ENCODE measurements around the gene ATP6V0E2. TPM values are rescaled to one million over a fixed set of nuclear protein-coding genes. Genes with fewer than 3 reads are reported as not detected.

Gene ATP6V0E2
- polyA plus RNA-seq, 2 donors: 5.3 to 9.8 TPM

- Histone ChIP-seq H3K27ac (ENCODE audit: low read depth in 2 of 2, low read length in 1 of 2) (no peak overlapping the region), H3K27me3 (ENCODE audit: control insufficient read depth in 1 of 2, insufficient read depth in 2 of 2, low read length in 2 of 2) (no peaks in the 10 kb centered on the region), H3K36me3 (ENCODE audit: control insufficient read depth in 2 of 2, insufficient read depth in 2 of 2, low read length in 1 of 2) (no peaks in the 10 kb centered on the region), H3K4me3 (ENCODE audit: low read depth in 1 of 2, low read length in 2 of 2) (no peak overlapping the region), H3K9me3 (ENCODE audit: control insufficient read depth in 2 of 2, insufficient read depth in 1 of 2, low read depth in 1 of 2, low read length in 1 of 2) (no peaks in the 10 kb centered on the region), H3K4me1 (ENCODE audit: control insufficient read depth in 2 of 2, insufficient read depth in 2 of 2, low read length in 1 of 2) (peaks cover 0 to 2% of the 10 kb centered on the region in 2 donors)
- 95% methylated on average over 4 of the region's 4 CpGs for WGBS, 2 donors
Observed at GRCh38 chr7:149875396-149875795, 1.6 kb downstream of the ATP6V0E2 start.

DNA sequence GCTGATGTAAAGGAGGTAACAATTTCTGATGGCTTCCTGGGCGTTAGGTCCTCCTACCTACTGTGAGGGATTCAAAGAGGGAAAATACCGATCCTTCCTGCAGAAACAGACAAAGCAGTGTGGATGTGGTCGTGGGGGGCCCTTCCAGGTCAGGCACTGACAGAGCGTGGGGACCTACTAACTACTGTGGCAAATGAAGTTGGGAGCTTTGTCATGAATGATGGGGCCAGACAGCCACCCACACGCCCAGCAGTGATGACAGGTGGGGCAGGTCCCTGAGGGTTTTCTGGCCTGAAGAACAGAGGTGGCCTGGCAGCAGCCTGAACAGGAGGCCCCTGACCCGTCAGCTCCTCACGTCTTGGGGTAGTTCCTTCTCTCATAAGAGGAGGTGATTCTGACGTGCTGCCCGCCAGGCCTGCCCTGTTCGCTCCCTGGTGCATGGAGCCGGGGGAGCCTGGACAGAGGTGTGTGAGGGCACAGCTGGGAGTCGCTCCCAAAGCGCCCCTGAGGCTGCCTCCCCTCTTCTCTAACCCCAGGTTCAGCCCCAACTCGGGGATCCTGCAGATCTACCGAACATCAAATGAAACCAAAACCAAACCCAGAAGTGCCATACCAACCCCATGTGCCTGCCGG lies 4.2 kb downstream of the ATP6V0E2 start:
- Histone ChIP-seq H3K4me1 (ENCODE audit: control insufficient read depth in 2 of 2, insufficient read depth in 2 of 2, low read length in 1 of 2) (peaks cover 0 to 8% of the 10 kb centered on the region in 2 donors), H3K36me3 (ENCODE audit: control insufficient read depth in 2 of 2, insufficient read depth in 2 of 2, low read length in 1 of 2) (no peaks in the 10 kb centered on the region), H3K4me3 (ENCODE audit: low read depth in 1 of 2, low read length in 2 of 2) (no peak overlapping the region), H3K9me3 (ENCODE audit: control insufficient read depth in 2 of 2, insufficient read depth in 1 of 2, low read depth in 1 of 2, low read length in 1 of 2) (no peaks in the 10 kb centered on the region), H3K27me3 (ENCODE audit: control insufficient read depth in 1 of 2, insufficient read depth in 2 of 2, low read length in 2 of 2) (no peaks in the 10 kb centered on the region), H3K27ac (ENCODE audit: low read depth in 2 of 2, low read length in 1 of 2) (no peak overlapping the region)
- WGBS, 2 donors: 82 to 89% methylated on average over 16 of the region's 16 CpGs

DNA sequence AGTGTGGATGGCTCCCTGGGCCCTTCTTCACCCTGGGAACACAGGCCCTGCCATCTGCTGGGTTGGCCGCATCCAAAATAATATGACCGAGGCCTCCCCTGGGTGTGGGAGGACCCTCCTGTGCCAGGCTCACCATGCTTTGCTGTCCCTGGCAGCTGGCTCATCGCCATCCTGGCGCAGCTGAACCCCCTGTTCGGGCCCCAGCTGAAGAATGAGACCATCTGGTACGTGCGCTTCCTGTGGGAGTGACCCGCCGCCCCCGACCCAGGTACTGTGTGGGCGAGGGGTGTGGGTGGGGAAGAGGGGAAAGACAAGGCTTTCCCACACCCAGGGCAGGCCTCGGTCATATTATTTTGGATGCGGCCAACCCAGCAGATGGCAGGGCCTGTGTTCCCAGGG lies 4.8 kb downstream of the ATP6V0E2 start:
- H3K36me3 ChIP-seq (ENCODE audit: control insufficient read depth in 2 of 2, insufficient read depth in 2 of 2, low read length in 1 of 2): no peaks in the 10 kb centered on the region
- H3K27ac ChIP-seq (ENCODE audit: low read depth in 2 of 2, low read length in 1 of 2): no peak overlapping the region
- WGBS, 2 donors: 86 to 95% methylated on average over 11 to 13 of the region's 13 CpGs
- no peak overlapping the region for H3K4me3 ChIP-seq (ENCODE audit: low read depth in 1 of 2, low read length in 2 of 2)
- H3K4me1 ChIP-seq (ENCODE audit: control insufficient read depth in 2 of 2, insufficient read depth in 2 of 2, low read length in 1 of 2): peaks cover 0 to 8% of the 10 kb centered on the region in 2 donors
- H3K27me3 ChIP-seq (ENCODE audit: control insufficient read depth in 1 of 2, insufficient read depth in 2 of 2, low read length in 2 of 2): no peaks in the 10 kb centered on the region
- no peaks in the 10 kb centered on the region for H3K9me3 ChIP-seq (ENCODE audit: control insufficient read depth in 2 of 2, insufficient read depth in 1 of 2, low read depth in 1 of 2, low read length in 1 of 2)

DNA sequence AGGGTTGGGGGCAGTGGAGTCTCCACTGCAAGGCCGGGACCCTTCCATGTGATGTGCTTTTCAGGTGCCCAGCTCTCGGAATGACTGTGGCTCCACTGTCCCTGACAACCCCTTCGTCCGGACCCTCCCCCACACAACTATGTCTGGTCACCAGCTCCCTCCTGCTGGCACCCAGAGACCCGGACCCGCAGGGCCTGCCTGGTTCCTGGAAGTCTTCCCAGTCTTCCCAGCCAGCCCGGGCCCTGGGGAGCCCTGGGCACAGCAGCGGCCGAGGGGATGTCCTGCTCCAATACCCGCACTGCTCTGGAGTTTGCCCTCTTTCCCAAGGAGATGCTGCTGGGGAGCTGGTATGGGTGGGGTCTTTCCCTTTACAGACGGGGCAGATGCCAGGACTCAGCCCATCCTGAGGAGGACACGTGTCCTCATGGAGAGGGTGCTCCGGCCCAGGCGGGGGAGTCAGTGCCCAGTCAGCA lies 5.5 kb downstream of the ATP6V0E2 start:
- Histone ChIP-seq H3K9me3 (ENCODE audit: control insufficient read depth in 2 of 2, insufficient read depth in 1 of 2, low read depth in 1 of 2, low read length in 1 of 2) (no peaks in the 10 kb centered on the region), H3K4me1 (ENCODE audit: control insufficient read depth in 2 of 2, insufficient read depth in 2 of 2, low read length in 1 of 2) (peaks cover 0 to 8% of the 10 kb centered on the region in 2 donors), H3K27ac (ENCODE audit: low read depth in 2 of 2, low read length in 1 of 2) (no peak overlapping the region), H3K27me3 (ENCODE audit: control insufficient read depth in 1 of 2, insufficient read depth in 2 of 2, low read length in 2 of 2) (no peaks in the 10 kb centered on the region), H3K36me3 (ENCODE audit: control insufficient read depth in 2 of 2, insufficient read depth in 2 of 2, low read length in 1 of 2) (no peaks in the 10 kb centered on the region), H3K4me3 (ENCODE audit: low read depth in 1 of 2, low read length in 2 of 2) (no peak overlapping the region)
- WGBS, 2 donors: 83 to 89% methylated on average over 14 of the region's 14 CpGs

- no peaks in the 10 kb centered on the region for H3K27me3 ChIP-seq (ENCODE audit: control insufficient read depth in 1 of 2, insufficient read depth in 2 of 2, low read length in 2 of 2)
- H3K27ac ChIP-seq (ENCODE audit: low read depth in 2 of 2, low read length in 1 of 2): no peak overlapping the region
- H3K4me3 ChIP-seq (ENCODE audit: low read depth in 1 of 2, low read length in 2 of 2): no peak overlapping the region
- 88 to 92% methylated on average over 16 of the region's 16 CpGs for WGBS, 2 donors
- H3K9me3 ChIP-seq (ENCODE audit: control insufficient read depth in 2 of 2, insufficient read depth in 1 of 2, low read depth in 1 of 2, low read length in 1 of 2): no peaks in the 10 kb centered on the region
- no peaks in the 10 kb centered on the region for H3K36me3 ChIP-seq (ENCODE audit: control insufficient read depth in 2 of 2, insufficient read depth in 2 of 2, low read length in 1 of 2)
- peaks cover 0 to 6% of the 10 kb centered on the region in 2 donors for H3K4me1 ChIP-seq (ENCODE audit: control insufficient read depth in 2 of 2, insufficient read depth in 2 of 2, low read length in 1 of 2)
Observed at GRCh38 chr7:149879766-149880637, 6.2 kb downstream of the ATP6V0E2 start.

- 49 to 69% methylated on average over 14 of the region's 14 CpGs for WGBS, 2 donors
- Histone ChIP-seq H3K9me3 (ENCODE audit: control insufficient read depth in 2 of 2, insufficient read depth in 1 of 2, low read depth in 1 of 2, low read length in 1 of 2) (no peaks in the 10 kb centered on the region), H3K4me3 (ENCODE audit: low read depth in 1 of 2, low read length in 2 of 2) (no peak overlapping the region), H3K4me1 (ENCODE audit: control insufficient read depth in 2 of 2, insufficient read depth in 2 of 2, low read length in 1 of 2) (peaks cover 0 to 6% of the 10 kb centered on the region in 2 donors), H3K27me3 (ENCODE audit: control insufficient read depth in 1 of 2, insufficient read depth in 2 of 2, low read length in 2 of 2) (no peaks in the 10 kb centered on the region), H3K36me3 (ENCODE audit: control insufficient read depth in 2 of 2, insufficient read depth in 2 of 2, low read length in 1 of 2) (no peaks in the 10 kb centered on the region), H3K27ac (ENCODE audit: low read depth in 2 of 2, low read length in 1 of 2) (no peak overlapping the region)
Observed at GRCh38 chr7:149880638-149881311, 7.0 kb downstream of the ATP6V0E2 start.

- Histone ChIP-seq H3K36me3 (ENCODE audit: control insufficient read depth in 2 of 2, insufficient read depth in 2 of 2, low read length in 1 of 2) (no peaks in the 10 kb centered on the region), H3K9me3 (ENCODE audit: control insufficient read depth in 2 of 2, insufficient read depth in 1 of 2, low read depth in 1 of 2, low read length in 1 of 2) (no peaks in the 10 kb centered on the region), H3K27me3 (ENCODE audit: control insufficient read depth in 1 of 2, insufficient read depth in 2 of 2, low read length in 2 of 2) (no peaks in the 10 kb centered on the region), H3K27ac (ENCODE audit: low read depth in 2 of 2, low read length in 1 of 2) (no peak overlapping the region), H3K4me3 (ENCODE audit: low read depth in 1 of 2, low read length in 2 of 2) (no peak overlapping the region), H3K4me1 (ENCODE audit: control insufficient read depth in 2 of 2, insufficient read depth in 2 of 2, low read length in 1 of 2) (peaks cover 0 to 6% of the 10 kb centered on the region in 2 donors)
- WGBS, 2 donors: 78 to 81% methylated on average over 18 to 19 of the region's 19 CpGs
Observed at GRCh38 chr7:149881328-149882247, 7.8 kb downstream of the ATP6V0E2 start.

GRCh38 chr7:149882248-149883047 lies 8.7 kb downstream of the ATP6V0E2 start:
- Histone ChIP-seq H3K27ac (ENCODE audit: low read depth in 2 of 2, low read length in 1 of 2) (no peak overlapping the region), H3K4me3 (ENCODE audit: low read depth in 1 of 2, low read length in 2 of 2) (no peak overlapping the region), H3K36me3 (ENCODE audit: control insufficient read depth in 2 of 2, insufficient read depth in 2 of 2, low read length in 1 of 2) (no peaks in the 10 kb centered on the region), H3K4me1 (ENCODE audit: control insufficient read depth in 2 of 2, insufficient read depth in 2 of 2, low read length in 1 of 2) (peaks cover 0 to 6% of the 10 kb centered on the region in 2 donors), H3K27me3 (ENCODE audit: control insufficient read depth in 1 of 2, insufficient read depth in 2 of 2, low read length in 2 of 2) (no peaks in the 10 kb centered on the region), H3K9me3 (ENCODE audit: control insufficient read depth in 2 of 2, insufficient read depth in 1 of 2, low read depth in 1 of 2, low read length in 1 of 2) (no peaks in the 10 kb centered on the region)
- 71 to 78% methylated on average over 11 of the region's 11 CpGs for WGBS, 2 donors

All from esophagus (tissue), 2 donors.